ENCODE measurements around the gene POLK.

The POLK gene

DNA sequence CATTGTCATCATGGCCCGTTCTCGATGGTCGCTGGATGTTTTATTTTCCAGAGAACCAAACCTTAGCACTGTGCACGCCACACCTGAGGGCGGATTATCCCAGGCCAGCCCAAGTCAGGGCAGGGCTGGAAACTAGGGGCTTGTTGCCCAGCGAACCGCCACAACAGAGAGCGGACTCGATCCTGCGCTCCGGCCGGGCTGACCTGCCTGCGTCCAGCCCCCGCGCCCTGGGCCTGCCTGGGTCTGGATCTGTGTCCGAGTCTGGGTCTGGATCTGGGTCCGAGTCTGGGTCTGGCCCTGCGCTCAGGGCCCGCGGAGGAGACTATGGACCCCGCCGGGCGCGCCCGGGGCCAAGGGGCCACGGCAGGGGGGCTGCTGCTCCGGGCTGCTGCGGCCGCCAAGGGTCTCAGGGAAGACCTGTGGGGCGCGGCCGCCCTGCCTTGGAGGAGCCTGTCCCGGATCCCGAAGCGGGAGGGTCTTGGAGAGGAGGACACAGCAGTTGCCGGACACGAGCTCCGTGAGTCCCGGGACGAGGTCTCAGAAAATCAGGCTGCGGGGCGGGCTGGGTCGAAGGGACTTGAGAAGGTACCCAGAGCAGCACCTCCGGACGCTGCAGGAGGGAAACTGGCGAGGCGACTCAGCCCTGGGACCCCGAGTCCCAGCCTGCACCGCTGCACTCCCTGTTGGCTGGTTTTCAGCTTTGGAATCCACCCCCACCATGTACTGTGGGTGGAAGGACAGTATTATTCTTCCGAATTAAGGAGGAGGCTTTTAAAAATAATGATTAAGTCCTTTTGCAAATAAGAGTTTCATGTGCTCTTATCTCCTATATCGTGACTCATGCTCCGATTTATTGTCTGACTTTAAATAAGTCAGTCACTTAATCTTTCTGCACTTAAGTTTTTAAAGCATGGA is 99.9 kb downstream of the POLK start, which contains the start of gene ANKDD1B:
ANKDD1B (plus strand) TSS at position 143 of the 915 bp plus-strand sequence; CDS start at position 325, 182 bp downstream.
- TF ChIP-seq CTCF (conservative IDR thresholded peaks at IDR 0.05), result no peak
- H3K27ac ChIP-seq, result no peak within 1 kb of the TSS

- no peak for TF ChIP-seq CTCF (conservative IDR thresholded peaks at IDR 0.05)
- H3K27ac ChIP-seq, result no peak overlapping the region
Observed at GRCh38 chr5:75612226-75612569, 100.5 kb downstream of the POLK start.

DNA sequence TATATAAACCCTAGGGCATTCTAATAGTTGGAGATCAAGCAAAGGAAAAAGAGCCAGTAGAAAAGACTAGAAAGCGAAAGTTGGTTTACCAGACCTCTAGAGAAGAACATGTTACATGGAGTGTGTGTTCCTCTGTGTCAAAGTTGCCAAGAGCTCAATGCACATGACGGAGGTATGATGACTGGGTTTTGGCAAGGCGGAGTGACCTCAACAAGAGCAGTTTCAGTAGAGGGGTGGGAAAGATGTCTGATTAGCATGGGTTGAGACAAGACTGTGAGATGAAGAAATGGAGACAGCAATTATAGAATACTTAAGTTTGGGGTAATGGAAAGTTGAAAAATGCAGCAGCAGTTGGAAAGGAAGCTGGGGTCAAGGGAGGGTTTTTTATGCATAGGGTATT is 101.2 kb downstream of the POLK start:
- H3K27ac ChIP-seq, result no peak overlapping the region
- no peak for TF ChIP-seq CTCF (conservative IDR thresholded peaks at IDR 0.05)

- H3K27ac ChIP-seq, result peak overlapping the region; percentile 22; the same call in 1 of the 2 replicates
- TF ChIP-seq CTCF (conservative IDR thresholded peaks at IDR 0.05), result no peak
Observed at GRCh38 chr5:75614176-75614575, 102.5 kb downstream of the POLK start.

GRCh38 chr5:75616371-75616881 is 104.7 kb downstream of the POLK start:
- H3K27ac ChIP-seq, result no peak overlapping the region
- TF ChIP-seq CTCF (conservative IDR thresholded peaks at IDR 0.05), result no peak

DNA sequence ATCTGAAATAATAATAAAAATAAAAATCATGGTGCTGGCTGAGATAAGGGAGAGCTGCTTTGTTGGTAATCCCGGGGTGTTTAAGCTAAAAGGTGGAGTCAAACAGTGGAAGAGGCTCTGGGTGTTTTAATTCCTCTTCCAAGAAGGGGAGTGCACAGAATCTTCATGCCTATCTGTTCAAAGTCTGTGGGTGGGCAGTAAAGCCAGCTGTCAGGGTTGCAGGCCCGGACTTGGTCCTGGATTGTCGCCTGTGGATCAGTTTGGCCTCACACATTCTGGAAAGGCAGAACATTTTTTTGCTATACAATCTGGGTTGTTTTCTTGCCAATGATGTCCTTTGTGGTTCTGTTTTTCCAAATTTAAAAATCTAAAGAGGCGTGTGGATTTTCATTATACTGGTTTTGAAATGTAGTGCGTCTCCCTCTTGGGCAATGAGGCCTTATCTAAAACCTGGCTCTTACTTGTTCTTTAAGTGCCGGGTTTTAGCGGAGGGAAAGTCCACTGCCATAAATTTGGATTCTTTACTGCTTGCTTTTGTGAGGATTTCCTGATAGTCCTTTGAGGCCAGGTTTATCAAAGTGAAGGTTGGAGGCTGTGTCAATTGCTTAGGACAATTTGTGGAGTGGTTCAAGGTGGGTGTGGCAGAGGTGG is 105.4 kb downstream of the POLK start:
- TF ChIP-seq CTCF (conservative IDR thresholded peaks at IDR 0.05), result no peak
- H3K27ac ChIP-seq, result peak overlapping the region; percentile 94; the same call in 1 of the 2 replicates

GRCh38 chr5:75617736-75618352 is 106.2 kb downstream of the POLK start:
- peak overlapping the region; percentile 94 for H3K27ac ChIP-seq
- no peak for TF ChIP-seq CTCF (conservative IDR thresholded peaks at IDR 0.05)
